Loucy (cell line): Measurements from ENCODE around the gene HSPA9.

Source experiments
- CTCF ChIP-seq: fragments of 200-600 bp; sonication (generic); conservative IDR thresholded peaks from 2 replicates; pipeline ENCODE4 v1.5.1; 2014; ENCODE audit warnings: mild to moderate bottlenecking, antibody characterized with exemption, low read length
- EZH2phosphoT487 ChIP-seq: fragments of 200-600 bp; IDR thresholded peaks from 2 replicates; pipeline ENCODE4 v1.6.1; 2018; ENCODE audit warnings: antibody characterized with exemption, mild to moderate bottlenecking, moderate library complexity, borderline replicate concordance

GRCh38 chr5:138575194-138576015 lies at the start of gene HSPA9:
- TF ChIP-seq CTCF (no peak), EZH2phosphoT487 (no peak)
